ENCODE data around the gene SULT1E1. TPM values are rescaled to one million over a fixed set of nuclear protein-coding genes. Genes with fewer than 3 reads are reported as not detected.
"Not testable (repeated sequence)": the region's sequence is repeated elsewhere in the genome, so short reads cannot be mapped to it uniquely, and the experiment has no call there.

SULT1E1 gene
- total RNA-seq, 1 donor from 2014 or later, result 1.4 TPM

DNA sequence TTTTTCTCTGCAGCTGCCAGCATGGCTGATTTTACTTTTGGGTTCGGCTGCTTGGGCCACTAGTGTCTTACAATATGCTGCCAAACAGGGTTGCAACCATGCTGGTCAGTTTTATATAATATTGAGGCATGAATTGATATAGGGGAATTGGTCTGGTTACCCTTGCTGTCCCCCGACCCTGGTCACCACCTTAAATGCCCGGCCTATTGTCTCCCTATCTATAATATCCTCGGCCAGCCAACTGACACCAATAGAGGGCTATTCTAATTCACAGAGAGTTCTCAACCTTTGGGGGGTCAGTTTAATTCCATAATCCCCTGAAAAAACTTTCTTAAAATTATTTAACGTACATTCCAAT lies 28.7 kb downstream of the SULT1E1 start:
- Mint-ChIP-seq H3K9me3 (ENCODE audit: low read depth) (no peaks in the 10 kb centered on the region), H3K4me3 (ENCODE audit: unreplicated experiment) (no peak overlapping the region), H3K27ac (ENCODE audit: unreplicated experiment) (no peak overlapping the region), H3K27me3 (ENCODE audit: low read depth) (no peaks in the 10 kb centered on the region), H3K36me3 (ENCODE audit: low read depth) (no peaks in the 10 kb centered on the region), H3K4me1 (ENCODE audit: low read depth) (peaks cover 5% of the 10 kb centered on the region)
- TF ChIP-seq, protein P1, sequence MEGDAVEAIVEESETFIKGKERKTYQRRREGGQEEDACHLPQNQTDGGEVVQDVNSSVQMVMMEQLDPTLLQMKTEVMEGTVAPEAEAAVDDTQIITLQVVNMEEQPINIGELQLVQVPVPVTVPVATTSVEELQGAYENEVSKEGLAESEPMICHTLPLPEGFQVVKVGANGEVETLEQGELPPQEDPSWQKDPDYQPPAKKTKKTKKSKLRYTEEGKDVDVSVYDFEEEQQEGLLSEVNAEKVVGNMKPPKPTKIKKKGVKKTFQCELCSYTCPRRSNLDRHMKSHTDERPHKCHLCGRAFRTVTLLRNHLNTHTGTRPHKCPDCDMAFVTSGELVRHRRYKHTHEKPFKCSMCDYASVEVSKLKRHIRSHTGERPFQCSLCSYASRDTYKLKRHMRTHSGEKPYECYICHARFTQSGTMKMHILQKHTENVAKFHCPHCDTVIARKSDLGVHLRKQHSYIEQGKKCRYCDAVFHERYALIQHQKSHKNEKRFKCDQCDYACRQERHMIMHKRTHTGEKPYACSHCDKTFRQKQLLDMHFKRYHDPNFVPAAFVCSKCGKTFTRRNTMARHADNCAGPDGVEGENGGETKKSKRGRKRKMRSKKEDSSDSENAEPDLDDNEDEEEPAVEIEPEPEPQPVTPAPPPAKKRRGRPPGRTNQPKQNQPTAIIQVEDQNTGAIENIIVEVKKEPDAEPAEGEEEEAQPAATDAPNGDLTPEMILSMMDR (IDR thresholded peaks at IDR 0.05), result no peak
- no peak for DNase-seq (ENCODE audit: low spot score)

DNA sequence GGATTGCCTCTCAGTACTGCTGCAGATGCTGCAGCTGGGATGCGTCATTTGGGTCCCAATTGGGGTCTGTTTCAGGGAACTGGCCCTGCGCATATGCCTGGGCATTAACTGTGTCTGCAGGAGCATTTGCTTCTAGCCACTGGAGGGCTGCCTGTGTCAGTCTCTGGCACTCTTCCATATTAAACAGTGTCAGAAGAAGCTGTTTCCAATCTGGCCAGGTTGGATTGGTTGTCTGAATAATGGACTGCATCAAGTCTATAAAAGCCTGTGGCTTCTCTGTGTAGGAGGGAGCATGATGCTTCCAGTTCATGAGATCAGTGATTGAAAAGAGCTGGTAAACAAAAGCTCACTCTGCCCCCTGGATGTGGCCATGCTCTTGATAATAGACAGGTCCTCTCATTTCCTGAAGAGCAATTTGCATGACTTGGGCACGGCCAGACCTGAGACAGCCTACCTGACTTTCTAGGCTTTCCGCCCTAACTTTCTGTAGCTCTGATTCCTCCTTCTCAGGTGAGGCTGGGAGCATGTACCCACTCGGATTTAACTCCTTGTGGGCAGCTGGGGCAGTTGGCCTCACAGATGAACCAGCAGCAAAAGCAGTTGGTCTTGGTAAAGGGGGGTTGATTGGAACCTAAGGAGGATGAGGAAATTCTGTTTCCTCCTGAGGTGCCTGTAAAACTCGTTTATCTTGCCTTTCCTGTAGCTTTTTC lies 29.2 kb downstream of the SULT1E1 start:
- DNase-seq (ENCODE audit: low spot score), result no peak
- no peak overlapping the region for H3K4me3 Mint-ChIP-seq (ENCODE audit: unreplicated experiment)

DNA sequence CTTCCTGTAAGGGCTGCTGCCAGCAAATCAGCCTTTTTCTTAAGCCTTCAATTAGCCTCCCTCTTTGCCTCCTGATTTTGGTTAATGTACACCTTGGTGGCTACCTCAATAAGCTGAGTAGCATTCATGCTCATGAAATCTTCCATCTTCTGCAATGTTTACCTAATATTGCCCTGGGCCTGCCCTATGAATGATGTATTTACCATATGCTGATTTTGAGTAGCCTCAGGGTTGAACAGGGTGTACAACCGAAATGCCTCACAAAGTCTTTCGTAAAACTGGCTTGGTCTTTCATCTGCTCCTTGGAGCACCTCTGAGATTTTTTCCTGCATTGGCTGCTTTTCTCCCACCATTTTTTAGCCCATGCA lies 29.8 kb downstream of the SULT1E1 start:
- Mint-ChIP-seq H3K27me3 (ENCODE audit: low read depth) (no peaks in the 10 kb centered on the region), H3K27ac (ENCODE audit: unreplicated experiment) (no peak overlapping the region), H3K36me3 (ENCODE audit: low read depth) (no peaks in the 10 kb centered on the region), H3K9me3 (ENCODE audit: low read depth) (no peaks in the 10 kb centered on the region), H3K4me1 (ENCODE audit: low read depth) (peaks cover 5% of the 10 kb centered on the region), H3K4me3 (ENCODE audit: unreplicated experiment) (no peak overlapping the region)
- TF ChIP-seq, protein P1 (IDR thresholded peaks at IDR 0.05), result no peak
- DNase-seq (ENCODE audit: low spot score), result no peak

More for the DNA sequence above, 29.2 kb downstream of the SULT1E1 start:
- H3K4me1 Mint-ChIP-seq (ENCODE audit: low read depth), result peaks cover 5% of the 10 kb centered on the region
- H3K9me3 Mint-ChIP-seq (ENCODE audit: low read depth), result no peaks in the 10 kb centered on the region
- no peaks in the 10 kb centered on the region for H3K36me3 Mint-ChIP-seq (ENCODE audit: low read depth)
- TF ChIP-seq, protein P1 (IDR thresholded peaks at IDR 0.05), result no peak
- no peaks in the 10 kb centered on the region for H3K27me3 Mint-ChIP-seq (ENCODE audit: low read depth)
- H3K27ac Mint-ChIP-seq (ENCODE audit: unreplicated experiment), result no peak overlapping the region

DNA sequence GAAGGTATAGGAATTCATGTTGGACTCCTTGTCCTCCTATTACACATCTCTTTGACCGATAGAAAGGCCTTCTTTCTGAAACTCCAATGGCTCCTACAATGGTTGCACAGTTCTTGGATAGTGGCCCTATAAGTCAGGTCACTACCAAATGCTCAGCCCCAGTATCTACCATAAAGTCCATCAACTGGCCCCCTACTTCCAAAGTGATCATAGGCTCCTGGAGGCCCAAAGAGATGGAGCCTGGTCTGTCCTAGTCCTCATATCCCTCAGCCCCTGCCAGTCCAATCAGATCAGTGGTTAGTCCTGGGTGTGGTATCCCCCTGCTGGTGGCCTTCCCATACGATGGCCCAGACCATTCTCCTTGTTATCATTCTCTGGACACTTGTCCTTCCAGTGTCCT lies 30.3 kb downstream of the SULT1E1 start:
- Mint-ChIP-seq H3K4me3 (ENCODE audit: unreplicated experiment) (no peak overlapping the region), H3K4me1 (ENCODE audit: low read depth) (peaks cover 5% of the 10 kb centered on the region), H3K36me3 (ENCODE audit: low read depth) (no peaks in the 10 kb centered on the region), H3K27me3 (ENCODE audit: low read depth) (no peaks in the 10 kb centered on the region), H3K27ac (ENCODE audit: unreplicated experiment) (no peak overlapping the region), H3K9me3 (ENCODE audit: low read depth) (no peaks in the 10 kb centered on the region)
- DNase-seq (ENCODE audit: low spot score), result no peak
- TF ChIP-seq, protein P1 (IDR thresholded peaks at IDR 0.05), result no peak

DNA sequence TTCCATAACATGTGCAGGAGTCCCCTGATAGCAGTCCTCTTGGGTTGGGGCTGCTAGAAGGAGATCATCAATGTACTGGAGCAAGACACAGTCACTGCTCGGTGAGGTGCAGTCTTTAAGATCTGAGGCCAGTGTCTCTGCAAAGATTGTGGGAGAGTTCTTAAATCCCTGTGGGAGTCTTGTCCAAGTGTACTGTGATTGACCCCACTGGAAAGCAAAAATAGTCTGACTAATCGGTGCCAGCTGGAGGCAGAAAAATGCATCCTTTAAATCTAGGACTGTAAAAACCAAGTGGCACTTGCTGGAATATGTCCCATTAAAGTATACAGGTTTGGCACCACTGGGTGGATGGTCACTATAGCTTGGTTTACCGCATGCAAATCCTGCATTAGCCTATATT lies 31.1 kb downstream of the SULT1E1 start:
- no peaks in the 10 kb centered on the region for H3K9me3 Mint-ChIP-seq (ENCODE audit: low read depth)
- H3K4me3 Mint-ChIP-seq (ENCODE audit: unreplicated experiment), result no peak overlapping the region
- no peak overlapping the region for H3K27ac Mint-ChIP-seq (ENCODE audit: unreplicated experiment)
- peaks cover 5% of the 10 kb centered on the region for H3K4me1 Mint-ChIP-seq (ENCODE audit: low read depth)
- no peaks in the 10 kb centered on the region for H3K36me3 Mint-ChIP-seq (ENCODE audit: low read depth)
- TF ChIP-seq, protein P1 (IDR thresholded peaks at IDR 0.05), result no peak
- no peaks in the 10 kb centered on the region for H3K27me3 Mint-ChIP-seq (ENCODE audit: low read depth)
- DNase-seq (ENCODE audit: low spot score), result no peak

DNA sequence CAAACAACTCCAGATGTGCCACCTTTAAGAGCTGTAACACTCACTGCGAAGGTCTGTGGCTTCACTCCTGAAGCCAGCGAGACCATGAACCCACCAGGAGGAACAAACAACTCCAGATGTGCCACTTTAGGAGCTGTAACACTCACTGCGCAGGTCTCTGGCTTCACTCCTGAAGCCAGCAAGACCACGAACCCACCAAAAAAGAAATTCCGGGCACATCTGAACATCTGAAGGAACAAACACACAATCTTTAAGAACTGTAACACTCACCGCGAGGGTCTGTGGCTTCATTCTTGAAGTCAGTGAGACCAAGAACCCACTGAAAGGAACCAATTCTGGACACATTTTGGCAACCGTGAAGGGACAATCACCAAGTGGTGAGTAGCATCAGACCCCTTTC lies 34.9 kb downstream of the SULT1E1 start:
- not testable (repeated sequence) for H3K36me3 Mint-ChIP-seq (ENCODE audit: low read depth); H3K27me3 Mint-ChIP-seq (ENCODE audit: low read depth); H3K27ac Mint-ChIP-seq (ENCODE audit: unreplicated experiment); H3K9me3 Mint-ChIP-seq (ENCODE audit: low read depth); H3K4me3 Mint-ChIP-seq (ENCODE audit: unreplicated experiment); DNase-seq (ENCODE audit: low spot score)
- H3K4me1 Mint-ChIP-seq (ENCODE audit: low read depth), result peaks cover 11% of the 10 kb centered on the region

All from chondrocyte (in vitro differentiated cells).